ENCODE data around the gene ARHGAP9.
A peak's percentile ranks its signal among the peaks of the same experiment; 100 is the strongest.
"Not testable (repeated sequence)": the region's sequence is repeated elsewhere in the genome, so short reads cannot be mapped to it uniquely, and the experiment has no call there.

The ARHGAP9 gene

GRCh38 chr12:57431654-57432188 lies 47.9 kb downstream of the ARHGAP9 start:
- DNase-seq = no peak

GRCh38 chr12:57430931-57431566 lies 48.6 kb downstream of the ARHGAP9 start, which contains the start of gene R3HDM2:
R3HDM2 (minus strand) TSS chr12:57431043; CDS start chr12:57310428, 120,615 bp downstream.
- DNase-seq = peak; percentile 97

- peak; percentile 80 for DNase-seq
These were observed 49.3 kb downstream of the ARHGAP9 start for GRCh38 chr12:57430112-57430930.

- no peak for DNase-seq
These were observed 50.1 kb downstream of the ARHGAP9 start for GRCh38 chr12:57429473-57430111.

- no peak for DNase-seq
These were observed 50.7 kb downstream of the ARHGAP9 start for GRCh38 chr12:57428965-57429364.

- not testable (repeated sequence) for DNase-seq
These were observed 52.7 kb downstream of the ARHGAP9 start for GRCh38 chr12:57426948-57427347.
